Esophagus muscularis mucosa (tissue), 4 donors: ENCODE results near the gene KIRREL3. TPM values are rescaled to one million over a fixed set of nuclear protein-coding genes. Genes with fewer than 3 reads are reported as not detected.

Source experiments
- DNase-seq: peaks from one replicate; pipeline ENCODE4 v3.0.0-alpha.2; 2017; ENCODE audit errors: extremely low spot score
- H3K27ac ChIP-seq, 4 donors: fragments of 200-600 bp; sonication (generic); replicated peaks in 1 of 4; 1 replicate in 3 of 4; 2 replicates in 1 of 4; pipeline ENCODE4 v1.5.1; 2016 to 2019; ENCODE audit warnings: mild to moderate bottlenecking in 1 of 4
- H3K27me3 ChIP-seq, 4 donors: fragments of 200-600 bp; sonication (generic); one replicate each; pipeline versions ENCODE4 v1.5.1 to v1.6.0; 2016 to 2019
- H3K36me3 ChIP-seq, 4 donors: fragments of 200-600 bp; sonication (generic); one replicate each; pipeline ENCODE4 v1.5.1; 2016 to 2019
- H3K4me1 ChIP-seq, 4 donors: fragments of 200-600 bp; sonication (generic); one replicate each; pipeline ENCODE4 v1.5.1; 2016 to 2019
- H3K4me3 ChIP-seq, 4 donors: fragments of 200-600 bp; sonication (generic); 1 replicate in 2 of 4; 2 replicates in 2 of 4; pipeline ENCODE4 v1.5.1; 2016 to 2019; ENCODE audit warnings: mild to moderate bottlenecking in 4 of 4, moderate library complexity in 1 of 4
- H3K9me3 ChIP-seq, 4 donors: fragments of 200-600 bp; sonication (generic); 1 replicate in 3 of 4; 2 replicates in 1 of 4; pipeline ENCODE4 v1.5.1; 2016 to 2019
- CTCF ChIP-seq, 3 experiments: fragments of 200-600 bp in 2 of 3; fragments of 450-650 bp in 1 of 3; sonication (generic) in 2 of 3; IDR thresholded peaks; one replicate each; pipeline ENCODE4 v1.5.1; 2017 to 2019; ENCODE audit warnings: antibody characterized with exemption in 3 of 3, mild to moderate bottlenecking in 2 of 3, moderate library complexity in 1 of 3
- EP300 ChIP-seq: sonication (generic); formaldehyde crosslinking; IDR thresholded peaks from one replicate; pipeline ENCODE4 v1.6.1; 2017; ENCODE audit warnings: antibody characterized with exemption
- POLR2A ChIP-seq: fragments of 450-650 bp; IDR thresholded peaks from one replicate; pipeline ENCODE4 v1.6.1; 2017; ENCODE audit warnings: antibody characterized with exemption, moderate library complexity, mild to moderate bottlenecking, low read depth
- POLR2AphosphoS5 ChIP-seq, 2 donors: sonication (generic); formaldehyde crosslinking; IDR thresholded peaks; one replicate each; pipeline ENCODE4 v1.6.1; 2017; ENCODE audit warnings: antibody characterized with exemption in 2 of 2
- WGBS: methylation state at CpG from one replicate; pipeline ENCODE4 v1.1.5; 2018; 5-methylcytosine and 5-hydroxymethylcytosine counted together
- intact Hi-C: fragments of 100-400 bp; cut with DNase I; formaldehyde crosslinking; loops from one replicate; pipeline ENCODE4 v1.15.1; 2023
- total RNA-seq, 4 donors: library from RNA; depleted of rRNA; stranded (reverse); fragments of >200 nt; gene quantifications; one replicate each; pipeline versions ENCODE4 v1.1.0 to v1.2.1, GENCODE V29; 2016

The KIRREL3 gene
- total RNA-seq, 4 donors from 2014 or later, result 1.7 to 6.5 (median 3.1) TPM

- H3K4me3 ChIP-seq, result no peak overlapping the region
- peaks cover 4 to 37% (median 28%) of the 10 kb centered on the region in 4 donors for H3K4me1 ChIP-seq
- intact Hi-C loops, result no loop called here
- H3K27me3 ChIP-seq, result no peaks in the 10 kb centered on the region
- no peaks in the 10 kb centered on the region for H3K36me3 ChIP-seq
- H3K9me3 ChIP-seq, result no peaks in the 10 kb centered on the region
- no peak overlapping the region for H3K27ac ChIP-seq
- TF ChIP-seq POLR2AphosphoS5 (IDR thresholded peaks at IDR 0.05) (no peak), POLR2A (no peak), EP300 (no peak), CTCF (IDR thresholded peaks at IDR 0.05) (no peak)
- WGBS, result 94% methylated on average over 2 of the region's 2 CpGs
- no peak for DNase-seq
These were observed 578.1 kb downstream of the KIRREL3 start for GRCh38 chr11:126422446-126422845.

- intact Hi-C loops, result no loop called here
- no peak overlapping the region for H3K4me3 ChIP-seq
- no peaks in the 10 kb centered on the region for H3K9me3 ChIP-seq
- TF ChIP-seq POLR2A (no peak), POLR2AphosphoS5 (IDR thresholded peaks at IDR 0.05) (no peak), EP300 (no peak), CTCF (IDR thresholded peaks at IDR 0.05) (no peak)
- H3K36me3 ChIP-seq, result no peaks in the 10 kb centered on the region
- peaks cover 16 to 45% (median 33%) of the 10 kb centered on the region in 4 donors for H3K4me1 ChIP-seq
- 73% methylated on average over 13 of the region's 13 CpGs for WGBS
- H3K27ac ChIP-seq, result peak overlapping the region; percentile 8 to 66 (median 30)
- no peaks in the 10 kb centered on the region for H3K27me3 ChIP-seq
- DNase-seq, result no peak
These were observed 579.3 kb downstream of the KIRREL3 start for GRCh38 chr11:126421271-126421671.

- Histone ChIP-seq H3K36me3 (no peaks in the 10 kb centered on the region), H3K4me1 (peaks cover 21 to 50% (median 38%) of the 10 kb centered on the region in 4 donors), H3K9me3 (no peaks in the 10 kb centered on the region), H3K27me3 (no peaks in the 10 kb centered on the region), H3K27ac (peak overlapping the region; percentile 23 to 66 (median 35)), H3K4me3 (no peak overlapping the region)
- TF ChIP-seq CTCF (IDR thresholded peaks at IDR 0.05), result no peak
- no peak for TF ChIP-seq POLR2A
- no peak for TF ChIP-seq EP300
- no peak for TF ChIP-seq POLR2AphosphoS5 (IDR thresholded peaks at IDR 0.05)
- 60% methylated on average over 6 of the region's 6 CpGs for WGBS
- no peak for DNase-seq
- intact Hi-C loops, result no loop called here
These were observed 579.8 kb downstream of the KIRREL3 start for GRCh38 chr11:126420698-126421256.

DNA sequence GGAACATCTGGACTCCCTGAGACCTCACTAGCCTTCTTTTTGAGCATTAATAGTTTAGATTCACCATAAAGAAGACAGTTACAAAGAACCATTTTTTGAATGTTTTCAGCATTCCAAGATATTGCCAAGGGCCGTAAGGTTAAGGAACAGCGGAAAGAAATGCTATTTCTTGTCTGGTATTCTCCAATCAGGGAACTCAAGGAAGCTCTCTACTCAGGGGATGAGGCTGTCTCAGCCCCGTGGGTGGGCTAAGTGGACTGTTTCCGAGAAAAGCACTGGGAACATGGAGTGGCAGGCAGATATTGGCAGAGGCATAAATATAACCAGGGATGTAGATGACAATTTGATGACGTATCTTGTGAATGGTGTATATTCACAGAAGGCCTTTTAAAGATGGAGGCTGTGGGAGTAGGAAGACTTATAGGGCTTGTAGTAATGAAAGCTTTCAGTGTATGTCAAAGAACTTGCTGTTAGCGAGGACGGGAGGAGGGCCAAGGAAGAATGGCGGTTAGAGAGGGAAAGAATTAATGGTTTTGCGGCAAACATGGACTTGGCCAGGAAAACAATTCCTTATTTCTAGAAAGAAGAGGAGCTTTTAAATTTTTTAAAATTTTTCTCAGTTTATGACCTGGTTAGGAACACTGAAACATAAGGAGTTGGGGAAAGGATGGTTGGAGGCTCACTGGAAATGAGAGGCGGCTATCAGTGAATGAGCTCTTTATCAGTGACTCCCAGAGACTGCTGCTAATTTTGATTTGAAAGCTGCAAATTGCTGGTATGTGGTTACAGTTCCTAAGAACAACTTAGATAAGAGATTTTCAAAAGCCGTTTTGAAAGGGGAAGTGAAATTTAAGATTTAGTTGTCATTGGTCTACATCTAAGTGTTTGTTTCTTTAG lies 580.5 kb downstream of the KIRREL3 start:
- intact Hi-C loops, result loop anchor here (5.0 kb wide), 2 partner anchors 63 to 108 kb away; partner anchors contain the start of gene ST3GAL4
- TF ChIP-seq EP300 (no peak), POLR2A (no peak), CTCF (IDR thresholded peaks at IDR 0.05) (no peak), POLR2AphosphoS5 (IDR thresholded peaks at IDR 0.05) (no peak)
- H3K27me3 ChIP-seq, result no peaks in the 10 kb centered on the region
- H3K9me3 ChIP-seq, result no peaks in the 10 kb centered on the region
- peak overlapping the region; percentile 5 to 66 (median 30) for H3K27ac ChIP-seq
- DNase-seq, result no peak
- WGBS, result 68% methylated on average over 11 of the region's 11 CpGs
- H3K4me3 ChIP-seq, result no peak overlapping the region
- no peaks in the 10 kb centered on the region for H3K36me3 ChIP-seq
- peaks cover 28 to 57% (median 45%) of the 10 kb centered on the region in 4 donors for H3K4me1 ChIP-seq
